RWPE1 (cell line): ENCODE results near the gene CRTAC1.

Experiments
- CTCF ChIA-PET: fragments of 350-600 bp; sonication (Branson Sonifier 250); formaldehyde crosslinking; extraction: SDS; loops from one replicate; lab custom pipeline; 2021; lab: Yijun Ruan, JAX
- POLR2A ChIA-PET: fragments of 400-600 bp; formaldehyde crosslinking; extraction: SDS; loops from one replicate; lab custom pipeline; 2020; ENCODE audit warnings: antibody characterized with exemption; ENCODE audit not compliant: low non-redundant PET; lab: Yijun Ruan, JAX
- DNase-seq: peaks from one replicate; pipeline ENCODE4 v3.0.0; 2012; ENCODE audit warnings: low spot score
- H3K27ac ChIP-seq: fragments of 450-650 bp; 2 replicates; pipeline ENCODE4 v1.5.1; 2017
- CTCF ChIP-seq: fragments of 450-650 bp; conservative IDR thresholded peaks from 2 replicates; pipeline ENCODE4 v1.5.1; 2017; ENCODE audit warnings: low read depth, mild to moderate bottlenecking

Gene CRTAC1

GRCh38 chr10:98030093-98030821 lies at the start of gene CRTAC1:
Gene CRTAC1 (minus strand): TSS chr10:98030621. CDS start chr10:98030472, 149 bp downstream.
- H3K27ac ChIP-seq = no peak within 1 kb of the TSS
- TF ChIP-seq CTCF = no peak
- DNase-seq = no peak
- ChIA-PET POLR2A (no interaction called here), CTCF (interaction anchor here (1.5 to 3.2 kb wide), 2 partner anchors 11 to 16 kb away, joined by 6 to 19 read pairs; no protein-coding TSS in a partner anchor)

GRCh38 chr10:98078774-98079173 lies 48.4 kb upstream of the CRTAC1 start:
- CTCF ChIA-PET = no interaction called here
- H3K27ac ChIP-seq = no peak overlapping the region
- DNase-seq = no peak
- POLR2A ChIA-PET = no interaction called here
- no peak for TF ChIP-seq CTCF

GRCh38 chr10:98077223-98077622 lies 46.8 kb upstream of the CRTAC1 start:
- CTCF ChIA-PET = interaction anchor here (0.6 to 1.6 kb wide), 2 partner anchors 32 to 89 kb away, joined by 3 to 4 read pairs; no protein-coding TSS in a partner anchor
- no peak for TF ChIP-seq CTCF
- no peak overlapping the region for H3K27ac ChIP-seq
- DNase-seq = no peak
- POLR2A ChIA-PET = no interaction called here

- H3K27ac ChIP-seq = no peak overlapping the region
- DNase-seq = no peak
- ChIA-PET POLR2A (no interaction called here), CTCF (interaction anchor here (0.6 kb wide), 1 partner anchor 1242 kb away, joined by 3 read pairs; no protein-coding TSS in a partner anchor)
- TF ChIP-seq CTCF = no peak
Measured at GRCh38 chr10:98076086-98076485, 45.7 kb upstream of the CRTAC1 start.

- CTCF ChIA-PET = interaction anchor here (1.1 kb wide), 1 partner anchor 33 kb away, joined by 5 read pairs; no protein-coding TSS in a partner anchor
- DNase-seq = peak; percentile 28
- TF ChIP-seq CTCF = no peak
- POLR2A ChIA-PET = no interaction called here
- H3K27ac ChIP-seq = no peak overlapping the region
Measured at GRCh38 chr10:98074315-98074911, 44.0 kb upstream of the CRTAC1 start.

GRCh38 chr10:98067165-98067564 lies 36.7 kb upstream of the CRTAC1 start:
- no peak overlapping the region for H3K27ac ChIP-seq
- TF ChIP-seq CTCF = no peak
- ChIA-PET POLR2A (no interaction called here), CTCF (interaction anchor here (0.5 kb wide), 1 partner anchor 768 kb away, joined by 3 read pairs; no protein-coding TSS in a partner anchor)
- no peak for DNase-seq
